SK-N-SH treated with all-trans-retinoic acid at 6 μM for 48 hours (cell line): ENCODE measurements around the gene PARD3B.

Experiments
- ATAC-seq: fragments of 200-7000 bp; cut with Tn5 transposase; 3 replicates; pipeline ENCODE4 v1.9.1; 2020; ENCODE audit warnings: mild to moderate bottlenecking, moderate library complexity
- CSDC2 ChIP-seq: fragments of 250-450 bp; sonication (Bioruptor Pico); IDR thresholded peaks from 2 replicates; pipeline ENCODE4 v1.5.0; 2020; ENCODE audit warnings: mild to moderate bottlenecking, moderate library complexity
- ISL1 ChIP-seq: fragments of 250-450 bp; sonication (Bioruptor Pico); IDR thresholded peaks from 2 replicates; pipeline ENCODE4 v2.1.2; 2022; ENCODE audit warnings: mild to moderate bottlenecking, moderate library complexity
- OSR1 ChIP-seq: fragments of 250-450 bp; sonication (Bioruptor Pico); IDR thresholded peaks from 2 replicates; pipeline ENCODE4 v1.8.0; 2022; ENCODE audit warnings: moderate library complexity, mild to moderate bottlenecking, inconsistent platforms
- PPARA ChIP-seq: fragments of 250-450 bp; sonication (Bioruptor Pico); IDR thresholded peaks from 2 replicates; pipeline ENCODE4 v1.5.0; 2020; ENCODE audit warnings: mild to moderate bottlenecking, borderline replicate concordance
- RARB ChIP-seq: fragments of 250-450 bp; sonication (Bioruptor Pico); IDR thresholded peaks from 2 replicates; pipeline ENCODE4 v1.8.0; 2021; ENCODE audit warnings: mild to moderate bottlenecking, moderate library complexity
- TCF4 ChIP-seq: fragments of 250-450 bp; sonication (Bioruptor Pico); IDR thresholded peaks from 2 replicates; pipeline ENCODE4 v1.8.0; 2021; ENCODE audit warnings: mild to moderate bottlenecking, moderate library complexity, borderline replicate concordance
- TOX ChIP-seq: fragments of 250-450 bp; sonication (Bioruptor Pico); IDR thresholded peaks from 2 replicates; pipeline ENCODE4 v1.8.0; 2021; ENCODE audit warnings: mild to moderate bottlenecking, moderate library complexity, borderline replicate concordance
- ZC3H10 ChIP-seq: fragments of 250-450 bp; sonication (Bioruptor Pico); IDR thresholded peaks from 2 replicates; pipeline ENCODE4 v1.5.1; 2021; ENCODE audit warnings: mild to moderate bottlenecking, moderate library complexity
- ZFP3 ChIP-seq: fragments of 250-450 bp; sonication (Bioruptor Pico); IDR thresholded peaks from 2 replicates; pipeline ENCODE4 v1.5.0; 2020; ENCODE audit warnings: mild to moderate bottlenecking, moderate library complexity
- ZNF565 ChIP-seq: fragments of 450-650 bp; formaldehyde crosslinking; conservative IDR thresholded peaks from 2 replicates; pipeline ENCODE4 v1.5.0; 2020; ENCODE audit warnings: low read depth, mild to moderate bottlenecking, moderate library complexity
- ZNF8 ChIP-seq: fragments of 450-650 bp; formaldehyde crosslinking; IDR thresholded peaks from 2 replicates; pipeline ENCODE4 v1.5.0; 2020; ENCODE audit warnings: mild to moderate bottlenecking, moderate library complexity
- TF ChIP-seq, protein P1 (sequence below): fragments of 250-450 bp; sonication (Bioruptor Pico); IDR thresholded peaks from 2 replicates; pipeline ENCODE4 v1.8.0; 2021; ENCODE audit warnings: low read depth, mild to moderate bottlenecking, moderate library complexity, borderline replicate concordance
- TF ChIP-seq, protein P2 (sequence below): fragments of 250-450 bp; sonication (Bioruptor Pico); IDR thresholded peaks from 2 replicates; pipeline ENCODE4 v1.5.1; 2021; ENCODE audit warnings: mild to moderate bottlenecking, moderate library complexity
- TF ChIP-seq, protein P3 (sequence below): fragments of 250-450 bp; sonication (Bioruptor Pico); IDR thresholded peaks from 2 replicates; pipeline ENCODE4 v1.5.1; 2020; ENCODE audit warnings: low read depth, mild to moderate bottlenecking, moderate library complexity
- TF ChIP-seq, protein P4 (sequence below): fragments of 250-450 bp; sonication (Bioruptor Pico); IDR thresholded peaks from 2 replicates; pipeline ENCODE4 v1.5.0; 2020; ENCODE audit warnings: mild to moderate bottlenecking, moderate library complexity
- TF ChIP-seq, protein P5 (sequence below): fragments of 250-450 bp; sonication (Bioruptor Pico); IDR thresholded peaks from 2 replicates; pipeline ENCODE4 v1.8.0; 2020; ENCODE audit warnings: mild to moderate bottlenecking, moderate library complexity, borderline replicate concordance

The PARD3B gene

DNA sequence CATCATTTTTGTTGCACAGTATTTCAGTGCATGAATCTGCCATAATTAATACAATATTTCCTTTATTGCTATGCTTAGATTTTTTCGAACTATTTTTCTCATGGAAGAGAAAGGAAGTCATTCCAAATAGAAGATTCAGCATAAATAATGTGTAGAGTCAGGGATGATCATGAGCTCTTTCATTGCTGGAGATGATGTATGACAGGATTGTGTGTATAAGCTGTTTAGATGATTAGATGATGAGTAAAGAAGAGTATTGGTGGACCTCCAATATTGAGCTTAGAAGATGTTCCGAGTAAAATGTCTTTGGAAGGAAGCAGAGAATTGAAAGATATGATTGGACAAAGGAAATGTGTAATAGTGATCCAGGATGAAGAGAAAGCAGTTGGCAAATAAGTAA, 364.5 kb downstream of the PARD3B start:
- no peak for ATAC-seq
- TF ChIP-seq, protein P1, sequence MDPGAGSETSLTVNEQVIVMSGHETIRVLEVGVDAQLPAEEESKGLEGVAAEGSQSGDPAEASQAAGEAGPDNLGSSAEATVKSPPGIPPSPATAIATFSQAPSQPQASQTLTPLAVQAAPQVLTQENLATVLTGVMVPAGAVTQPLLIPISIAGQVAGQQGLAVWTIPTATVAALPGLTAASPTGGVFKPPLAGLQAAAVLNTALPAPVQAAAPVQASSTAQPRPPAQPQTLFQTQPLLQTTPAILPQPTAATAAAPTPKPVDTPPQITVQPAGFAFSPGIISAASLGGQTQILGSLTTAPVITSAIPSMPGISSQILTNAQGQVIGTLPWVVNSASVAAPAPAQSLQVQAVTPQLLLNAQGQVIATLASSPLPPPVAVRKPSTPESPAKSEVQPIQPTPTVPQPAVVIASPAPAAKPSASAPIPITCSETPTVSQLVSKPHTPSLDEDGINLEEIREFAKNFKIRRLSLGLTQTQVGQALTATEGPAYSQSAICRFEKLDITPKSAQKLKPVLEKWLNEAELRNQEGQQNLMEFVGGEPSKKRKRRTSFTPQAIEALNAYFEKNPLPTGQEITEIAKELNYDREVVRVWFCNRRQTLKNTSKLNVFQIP: no peak
- TF ChIP-seq ZFP3: no peak
- TF ChIP-seq, protein P2, sequence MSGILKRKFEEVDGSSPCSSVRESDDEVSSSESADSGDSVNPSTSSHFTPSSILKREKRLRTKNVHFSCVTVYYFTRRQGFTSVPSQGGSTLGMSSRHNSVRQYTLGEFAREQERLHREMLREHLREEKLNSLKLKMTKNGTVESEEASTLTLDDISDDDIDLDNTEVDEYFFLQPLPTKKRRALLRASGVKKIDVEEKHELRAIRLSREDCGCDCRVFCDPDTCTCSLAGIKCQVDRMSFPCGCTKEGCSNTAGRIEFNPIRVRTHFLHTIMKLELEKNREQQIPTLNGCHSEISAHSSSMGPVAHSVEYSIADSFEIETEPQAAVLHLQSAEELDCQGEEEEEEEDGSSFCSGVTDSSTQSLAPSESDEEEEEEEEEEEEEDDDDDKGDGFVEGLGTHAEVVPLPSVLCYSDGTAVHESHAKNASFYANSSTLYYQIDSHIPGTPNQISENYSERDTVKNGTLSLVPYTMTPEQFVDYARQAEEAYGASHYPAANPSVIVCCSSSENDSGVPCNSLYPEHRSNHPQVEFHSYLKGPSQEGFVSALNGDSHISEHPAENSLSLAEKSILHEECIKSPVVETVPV: no peak
- no peak for TF ChIP-seq RARB (CRISPR knock-in tag)
- no peak for TF ChIP-seq TOX (CRISPR knock-in tag)
- TF ChIP-seq, protein P3, sequence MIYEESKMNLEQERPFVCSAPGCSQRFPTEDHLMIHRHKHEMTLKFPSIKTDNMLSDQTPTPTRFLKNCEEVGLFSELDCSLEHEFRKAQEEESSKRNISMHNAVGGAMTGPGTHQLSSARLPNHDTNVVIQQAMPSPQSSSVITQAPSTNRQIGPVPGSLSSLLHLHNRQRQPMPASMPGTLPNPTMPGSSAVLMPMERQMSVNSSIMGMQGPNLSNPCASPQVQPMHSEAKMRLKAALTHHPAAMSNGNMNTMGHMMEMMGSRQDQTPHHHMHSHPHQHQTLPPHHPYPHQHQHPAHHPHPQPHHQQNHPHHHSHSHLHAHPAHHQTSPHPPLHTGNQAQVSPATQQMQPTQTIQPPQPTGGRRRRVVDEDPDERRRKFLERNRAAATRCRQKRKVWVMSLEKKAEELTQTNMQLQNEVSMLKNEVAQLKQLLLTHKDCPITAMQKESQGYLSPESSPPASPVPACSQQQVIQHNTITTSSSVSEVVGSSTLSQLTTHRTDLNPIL (CRISPR knock-in tag): no peak
- TF ChIP-seq OSR1 (CRISPR knock-in tag): no peak
- TF ChIP-seq PPARA (CRISPR knock-in tag): no peak

DNA sequence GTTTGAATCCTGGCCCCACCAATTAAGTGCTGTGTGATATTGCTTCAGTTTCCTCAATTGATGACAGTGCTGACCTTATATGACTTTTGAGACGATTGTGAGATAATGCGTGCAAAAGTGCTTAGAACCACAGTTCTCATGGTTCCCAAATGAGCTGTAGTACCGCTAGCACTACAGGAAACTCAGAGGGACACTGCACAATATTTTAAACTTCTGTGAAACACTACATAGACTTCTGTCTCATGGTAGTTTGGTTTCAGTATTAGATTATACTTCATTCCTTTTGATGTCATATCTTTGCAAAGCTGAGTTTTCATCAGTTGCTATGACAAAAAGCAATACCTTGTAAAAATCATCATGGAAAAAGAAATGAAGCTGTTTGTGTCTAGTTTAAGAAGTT, 368.0 kb downstream of the PARD3B start:
- no peak for ATAC-seq
- TF ChIP-seq ZNF8: no peak
- TF ChIP-seq, protein P4, sequence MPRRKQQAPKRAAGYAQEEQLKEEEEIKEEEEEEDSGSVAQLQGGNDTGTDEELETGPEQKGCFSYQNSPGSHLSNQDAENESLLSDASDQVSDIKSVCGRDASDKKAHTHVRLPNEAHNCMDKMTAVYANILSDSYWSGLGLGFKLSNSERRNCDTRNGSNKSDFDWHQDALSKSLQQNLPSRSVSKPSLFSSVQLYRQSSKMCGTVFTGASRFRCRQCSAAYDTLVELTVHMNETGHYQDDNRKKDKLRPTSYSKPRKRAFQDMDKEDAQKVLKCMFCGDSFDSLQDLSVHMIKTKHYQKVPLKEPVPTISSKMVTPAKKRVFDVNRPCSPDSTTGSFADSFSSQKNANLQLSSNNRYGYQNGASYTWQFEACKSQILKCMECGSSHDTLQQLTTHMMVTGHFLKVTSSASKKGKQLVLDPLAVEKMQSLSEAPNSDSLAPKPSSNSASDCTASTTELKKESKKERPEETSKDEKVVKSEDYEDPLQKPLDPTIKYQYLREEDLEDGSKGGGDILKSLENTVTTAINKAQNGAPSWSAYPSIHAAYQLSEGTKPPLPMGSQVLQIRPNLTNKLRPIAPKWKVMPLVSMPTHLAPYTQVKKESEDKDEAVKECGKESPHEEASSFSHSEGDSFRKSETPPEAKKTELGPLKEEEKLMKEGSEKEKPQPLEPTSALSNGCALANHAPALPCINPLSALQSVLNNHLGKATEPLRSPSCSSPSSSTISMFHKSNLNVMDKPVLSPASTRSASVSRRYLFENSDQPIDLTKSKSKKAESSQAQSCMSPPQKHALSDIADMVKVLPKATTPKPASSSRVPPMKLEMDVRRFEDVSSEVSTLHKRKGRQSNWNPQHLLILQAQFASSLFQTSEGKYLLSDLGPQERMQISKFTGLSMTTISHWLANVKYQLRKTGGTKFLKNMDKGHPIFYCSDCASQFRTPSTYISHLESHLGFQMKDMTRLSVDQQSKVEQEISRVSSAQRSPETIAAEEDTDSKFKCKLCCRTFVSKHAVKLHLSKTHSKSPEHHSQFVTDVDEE (CRISPR knock-in tag): no peak
- TF ChIP-seq TCF4: no peak
- TF ChIP-seq, protein P3 (CRISPR knock-in tag): no peak
- TF ChIP-seq, protein P1: no peak
- TF ChIP-seq ZNF565 (CRISPR knock-in tag): no peak
- TF ChIP-seq ZC3H10: no peak
- TF ChIP-seq, protein P5, sequence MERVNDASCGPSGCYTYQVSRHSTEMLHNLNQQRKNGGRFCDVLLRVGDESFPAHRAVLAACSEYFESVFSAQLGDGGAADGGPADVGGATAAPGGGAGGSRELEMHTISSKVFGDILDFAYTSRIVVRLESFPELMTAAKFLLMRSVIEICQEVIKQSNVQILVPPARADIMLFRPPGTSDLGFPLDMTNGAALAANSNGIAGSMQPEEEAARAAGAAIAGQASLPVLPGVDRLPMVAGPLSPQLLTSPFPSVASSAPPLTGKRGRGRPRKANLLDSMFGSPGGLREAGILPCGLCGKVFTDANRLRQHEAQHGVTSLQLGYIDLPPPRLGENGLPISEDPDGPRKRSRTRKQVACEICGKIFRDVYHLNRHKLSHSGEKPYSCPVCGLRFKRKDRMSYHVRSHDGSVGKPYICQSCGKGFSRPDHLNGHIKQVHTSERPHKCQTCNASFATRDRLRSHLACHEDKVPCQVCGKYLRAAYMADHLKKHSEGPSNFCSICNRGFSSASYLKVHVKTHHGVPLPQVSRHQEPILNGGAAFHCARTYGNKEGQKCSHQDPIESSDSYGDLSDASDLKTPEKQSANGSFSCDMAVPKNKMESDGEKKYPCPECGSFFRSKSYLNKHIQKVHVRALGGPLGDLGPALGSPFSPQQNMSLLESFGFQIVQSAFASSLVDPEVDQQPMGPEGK: no peak
- TF ChIP-seq, protein P2: no peak
- TF ChIP-seq ISL1 (CRISPR knock-in tag): no peak
- no peak for TF ChIP-seq RARB (CRISPR knock-in tag)
- no peak for TF ChIP-seq CSDC2
